SJSA1 (cell line): ENCODE data around the gene ARID5B. TPM values are rescaled to one million over a fixed set of nuclear protein-coding genes. Genes with fewer than 3 reads are reported as not detected.
"Not testable (repeated sequence)": the region's sequence is repeated elsewhere in the genome, so short reads cannot be mapped to it uniquely, and the experiment has no call there.

Source experiments
- DNase-seq, 2 experiments: peaks; one replicate each; pipeline ENCODE4 v3.0.0-alpha.2; 2015 to 2020; ENCODE audit warnings: low spot score in 2 of 2, low read depth in 1 of 2
- H3K27ac ChIP-seq: fragments of 250-450 bp; sonication (Bioruptor Pico); 2 replicates; pipeline ENCODE4 v1.5.1; 2020; ENCODE audit warnings: mild to moderate bottlenecking, moderate library complexity
- H3K27me3 ChIP-seq: fragments of 250-450 bp; sonication (Bioruptor Pico); replicated peaks from 2 replicates; pipeline ENCODE4 v1.5.1; 2020; ENCODE audit warnings: mild to moderate bottlenecking, moderate library complexity
- H3K36me3 ChIP-seq: fragments of 250-450 bp; sonication (Bioruptor Pico); 2 replicates; pipeline ENCODE4 v1.5.1; 2020; ENCODE audit warnings: mild to moderate bottlenecking
- H3K4me1 ChIP-seq: fragments of 250-450 bp; sonication (Bioruptor Pico); replicated peaks from 2 replicates; pipeline ENCODE4 v1.6.1; 2021; ENCODE audit warnings: mild to moderate bottlenecking
- H3K4me3 ChIP-seq: fragments of 250-450 bp; sonication (Bioruptor Pico); 2 replicates; pipeline ENCODE4 v1.5.1; 2020; ENCODE audit warnings: mild to moderate bottlenecking
- H3K9me3 ChIP-seq: fragments of 250-450 bp; sonication (Bioruptor Pico); replicated peaks from 2 replicates; pipeline ENCODE4 v1.5.1; 2020; ENCODE audit warnings: mild to moderate bottlenecking
- total RNA-seq: library from RNA; depleted of rRNA; stranded (reverse); fragments of >200 nt; shearing (Covaris generic); gene quantifications from 2 replicates; pipeline ENCODE4 v1.2.3, GENCODE V29; 2014

Gene ARID5B
- total RNA-seq, 1 experiment from 2014 or later, result 34.0 TPM

DNA sequence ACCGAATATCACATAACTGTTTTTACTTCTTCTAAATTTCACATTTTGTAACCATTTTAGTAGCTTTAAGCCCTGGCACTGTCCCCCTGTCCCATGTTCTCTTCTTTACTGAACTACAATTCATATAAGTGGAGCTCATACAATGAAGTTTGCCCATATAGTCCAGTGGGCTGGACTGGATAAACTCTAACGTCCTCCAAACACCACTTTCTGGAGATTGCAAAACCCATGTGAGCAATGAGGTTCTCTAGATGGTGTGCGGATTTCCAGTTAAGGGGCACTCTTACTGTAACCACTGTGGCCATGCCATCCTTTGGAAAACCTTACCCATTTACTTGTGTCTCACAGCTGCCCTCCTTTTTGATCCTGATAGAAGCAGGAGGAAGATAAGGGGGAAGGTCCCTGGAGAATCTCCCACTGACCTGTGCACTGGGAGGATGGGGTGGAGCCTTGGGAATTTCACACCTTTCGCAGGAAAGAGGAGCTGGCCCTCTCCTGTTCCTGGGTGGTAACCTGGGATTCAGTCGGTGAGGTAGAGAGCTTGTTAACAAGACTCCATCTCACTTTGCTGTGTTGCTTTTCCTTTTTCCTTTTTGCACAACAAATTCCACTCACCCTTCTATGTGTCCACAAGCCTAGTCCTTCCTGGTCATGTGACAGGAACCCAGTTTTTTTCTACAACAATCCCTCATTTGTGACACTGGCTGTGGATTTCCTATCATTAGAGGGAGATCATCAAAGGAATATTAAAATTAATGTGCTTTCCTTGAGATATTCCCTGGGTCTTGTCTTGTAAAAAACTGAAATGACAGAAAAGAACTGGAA, 120.7 kb downstream of the ARID5B start:
- no peak for DNase-seq

DNA sequence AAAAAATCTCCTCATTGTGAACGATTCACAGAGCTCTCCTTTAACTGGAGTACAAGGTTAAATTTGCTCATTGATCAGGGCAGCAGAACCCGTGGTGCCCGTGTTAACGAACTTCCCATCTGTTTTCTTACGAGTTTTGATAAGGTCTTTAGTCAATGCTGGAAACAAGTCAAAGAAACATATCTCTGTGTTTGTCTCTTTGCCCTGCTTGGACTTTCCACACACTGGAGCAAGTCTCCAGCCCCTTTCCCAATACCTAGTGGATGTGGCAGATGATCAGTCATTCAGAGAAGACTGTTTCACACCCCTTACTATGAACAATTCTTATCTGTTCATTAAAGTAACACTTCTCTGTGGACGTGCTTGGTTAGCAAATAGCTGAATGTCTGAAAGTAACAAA, 121.3 kb downstream of the ARID5B start:
- DNase-seq, result no peak
- no peak overlapping the region for H3K27ac ChIP-seq
- no peaks in the 10 kb centered on the region for H3K36me3 ChIP-seq
- no peak overlapping the region for H3K4me3 ChIP-seq
- no peaks in the 10 kb centered on the region for H3K9me3 ChIP-seq
- no peaks in the 10 kb centered on the region for H3K27me3 ChIP-seq
- peaks cover 54% of the 10 kb centered on the region for H3K4me1 ChIP-seq

More for the DNA sequence above, 120.7 kb downstream of the ARID5B start:
- no peaks in the 10 kb centered on the region for H3K36me3 ChIP-seq
- H3K4me1 ChIP-seq, result peaks cover 55% of the 10 kb centered on the region
- H3K4me3 ChIP-seq, result no peak overlapping the region
- no peaks in the 10 kb centered on the region for H3K27me3 ChIP-seq
- H3K9me3 ChIP-seq, result no peaks in the 10 kb centered on the region
- no peak overlapping the region for H3K27ac ChIP-seq

DNA sequence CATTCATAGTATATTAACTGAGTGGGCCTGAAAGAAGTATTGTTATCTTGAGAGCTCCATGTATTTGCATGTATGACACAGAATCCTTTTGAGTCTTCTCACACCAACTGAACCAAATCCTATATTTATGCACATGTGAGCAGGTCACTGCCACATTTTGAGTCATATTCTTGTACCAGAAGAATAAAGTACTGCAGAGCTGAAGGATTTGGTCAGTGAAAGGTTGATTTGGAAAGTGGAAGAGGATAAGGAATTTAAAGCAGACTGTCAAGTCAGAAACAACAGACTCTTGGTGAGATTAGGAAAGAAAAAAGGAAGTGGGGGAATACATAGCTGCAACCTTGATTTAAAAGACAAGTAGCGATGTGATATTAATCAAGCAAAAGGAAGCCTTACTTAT, 121.8 kb downstream of the ARID5B start:
- no peak for DNase-seq
- H3K4me1 ChIP-seq, result peaks cover 54% of the 10 kb centered on the region
- no peaks in the 10 kb centered on the region for H3K27me3 ChIP-seq
- no peak overlapping the region for H3K4me3 ChIP-seq
- no peaks in the 10 kb centered on the region for H3K36me3 ChIP-seq
- H3K9me3 ChIP-seq, result no peaks in the 10 kb centered on the region
- no peak overlapping the region for H3K27ac ChIP-seq

DNA sequence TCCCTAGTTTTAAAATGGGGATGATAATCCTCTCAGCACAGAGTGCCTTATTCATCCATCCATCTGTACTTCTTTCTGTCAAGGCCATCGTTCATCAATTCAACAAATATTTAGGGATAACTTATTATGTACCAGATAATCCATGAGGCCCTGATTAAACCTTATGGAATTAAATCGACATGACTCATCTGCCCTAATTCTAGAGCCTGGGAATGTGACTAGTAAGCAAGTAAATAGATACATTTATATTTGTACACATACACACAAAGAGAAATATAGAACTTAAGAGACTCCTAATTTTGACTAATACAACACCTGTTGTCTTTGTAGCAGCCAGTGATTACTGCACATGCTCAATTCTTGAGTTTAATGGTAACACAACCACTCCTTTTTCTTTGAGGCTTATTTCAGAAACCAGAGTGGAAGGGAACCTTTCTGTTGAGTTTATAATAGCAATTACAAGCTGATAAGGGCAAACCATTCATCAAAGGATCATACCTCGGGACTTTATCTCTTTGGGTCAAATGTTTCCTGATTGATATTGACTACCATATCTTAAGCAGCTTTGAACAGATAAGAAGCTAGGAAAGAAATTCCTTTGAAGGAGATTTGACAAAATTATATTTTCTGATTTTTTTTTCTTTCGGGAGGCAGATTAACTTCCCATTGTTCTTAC, 122.7 kb downstream of the ARID5B start:
- no peaks in the 10 kb centered on the region for H3K36me3 ChIP-seq
- no peak overlapping the region for H3K27ac ChIP-seq
- H3K4me1 ChIP-seq, result peaks cover 50% of the 10 kb centered on the region
- DNase-seq, result no peak
- no peak overlapping the region for H3K4me3 ChIP-seq
- H3K9me3 ChIP-seq, result no peaks in the 10 kb centered on the region
- no peaks in the 10 kb centered on the region for H3K27me3 ChIP-seq

DNA sequence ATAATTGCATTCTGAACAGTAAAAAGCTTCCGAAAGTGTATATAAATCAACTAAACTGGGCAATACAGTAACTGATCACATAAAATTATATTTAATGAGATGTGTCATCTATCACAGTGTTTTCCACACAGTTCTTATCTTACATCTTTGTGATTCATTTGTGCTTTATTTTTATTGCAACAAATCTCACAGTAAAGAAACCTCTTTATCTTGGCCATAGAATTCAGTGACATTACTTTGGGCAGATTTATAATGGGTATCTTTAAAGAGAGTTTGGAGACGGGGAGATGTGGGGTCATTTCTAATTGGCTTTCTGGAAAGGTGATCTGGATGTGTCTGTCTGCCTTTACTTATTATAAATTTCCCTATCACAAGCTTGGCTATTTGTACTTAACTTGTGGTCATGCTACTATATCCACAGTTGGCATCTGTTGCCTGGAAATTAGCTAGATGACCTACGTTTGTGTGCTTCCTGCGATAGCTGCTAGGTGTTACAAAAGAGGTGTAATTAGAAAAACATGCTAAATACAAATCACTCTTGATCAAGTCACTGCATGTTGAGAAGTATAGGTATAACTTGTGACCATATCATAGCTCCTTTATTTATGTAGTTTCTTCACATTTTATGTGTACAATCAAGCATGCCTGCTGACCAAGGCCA, 123.8 kb downstream of the ARID5B start:
- Histone ChIP-seq H3K36me3 (no peaks in the 10 kb centered on the region), H3K27ac (no peak overlapping the region), H3K27me3 (no peaks in the 10 kb centered on the region), H3K9me3 (no peaks in the 10 kb centered on the region), H3K4me1 (peaks cover 45% of the 10 kb centered on the region), H3K4me3 (no peak overlapping the region)
- no peak for DNase-seq

DNA sequence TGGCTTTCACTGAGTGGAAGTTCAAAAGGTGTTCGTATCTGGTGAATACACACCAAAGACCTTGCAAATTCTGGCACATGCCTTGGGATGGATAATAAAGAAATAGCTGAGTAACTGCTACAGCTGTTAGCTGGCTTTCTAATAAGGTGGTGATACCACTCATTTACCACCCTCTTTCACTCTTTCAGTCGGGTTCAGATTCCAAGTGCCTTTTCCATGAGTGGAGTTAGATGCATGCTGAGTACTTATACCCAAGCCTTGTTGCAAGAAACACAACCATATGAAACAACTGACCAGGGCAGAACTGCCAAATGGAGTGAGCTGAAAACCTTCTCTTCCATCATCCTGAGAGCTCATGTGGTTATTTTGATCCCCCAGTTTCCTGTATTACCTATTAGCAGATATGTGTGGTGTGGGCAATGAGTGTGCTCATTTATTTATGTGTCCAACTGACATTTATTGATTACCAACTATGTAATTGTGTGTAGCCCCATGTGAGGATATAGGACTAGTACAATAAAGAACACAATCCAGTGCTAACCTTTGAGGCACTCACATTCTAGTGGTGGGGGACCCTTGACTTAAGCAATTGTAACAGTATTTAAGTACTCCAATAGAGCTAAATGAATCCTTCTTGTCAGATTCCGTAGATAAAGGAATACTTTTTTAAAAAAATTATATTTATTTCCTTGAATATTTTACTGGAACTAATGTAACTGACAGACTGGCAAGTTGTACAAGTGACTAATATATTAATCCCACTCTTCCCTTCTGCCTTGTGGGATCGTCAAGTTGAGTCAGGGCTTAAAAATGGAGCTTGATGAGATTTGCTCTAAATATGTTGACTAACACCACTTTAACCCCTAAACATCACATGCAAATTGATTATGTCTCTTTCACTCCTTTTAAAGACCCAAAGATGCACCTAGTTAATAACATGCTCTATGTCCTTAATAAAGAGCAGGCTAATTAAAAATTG, 124.7 kb downstream of the ARID5B start:
- Histone ChIP-seq H3K9me3 (no peaks in the 10 kb centered on the region), H3K36me3 (peaks cover under 1% of the 10 kb centered on the region; the same call in 1 of the 2 replicates), H3K4me1 (peaks cover 46% of the 10 kb centered on the region), H3K4me3 (no peak overlapping the region), H3K27me3 (no peaks in the 10 kb centered on the region), H3K27ac (peak overlapping the region; percentile 33)
- peak in 1 of 2 experiments; percentile 29 for DNase-seq

DNA sequence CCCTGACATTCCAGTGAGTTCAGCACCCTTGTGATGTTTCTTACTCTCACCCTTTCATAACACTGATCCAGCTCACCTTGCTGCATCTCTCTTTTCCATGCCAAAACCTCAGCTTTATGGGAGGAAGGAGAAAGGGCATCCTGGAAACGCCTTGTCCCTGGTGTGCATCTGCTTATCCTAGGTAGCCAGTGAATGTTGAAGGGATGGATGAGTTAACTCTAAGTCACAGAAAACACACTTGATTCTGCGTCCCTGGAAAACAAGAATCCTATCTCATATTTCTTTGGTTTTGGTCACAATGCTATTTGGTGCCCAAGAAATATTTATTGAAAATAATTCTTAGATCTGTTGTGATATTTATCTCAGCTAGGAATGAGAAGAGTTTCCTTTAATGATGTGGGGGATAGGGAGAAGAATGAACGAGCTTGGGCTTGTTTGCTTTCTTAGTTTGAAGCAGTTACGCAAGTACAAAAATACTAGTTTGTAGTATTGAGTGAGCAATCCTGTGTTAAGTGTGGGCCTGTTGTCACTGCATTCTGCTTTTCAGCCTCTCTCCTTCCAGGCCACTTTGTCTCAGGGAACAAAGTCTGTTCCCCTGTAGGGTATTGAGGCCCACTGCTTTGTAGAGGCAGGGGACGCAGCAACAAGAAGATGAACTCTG, 126.5 kb downstream of the ARID5B start:
- H3K36me3 ChIP-seq, result peaks cover 3% of the 10 kb centered on the region; the same call in 1 of the 2 replicates
- peaks cover 41% of the 10 kb centered on the region for H3K4me1 ChIP-seq
- no peak overlapping the region for H3K27ac ChIP-seq
- no peak overlapping the region for H3K4me3 ChIP-seq
- no peaks in the 10 kb centered on the region for H3K9me3 ChIP-seq
- no peak for DNase-seq
- no peaks in the 10 kb centered on the region for H3K27me3 ChIP-seq

DNA sequence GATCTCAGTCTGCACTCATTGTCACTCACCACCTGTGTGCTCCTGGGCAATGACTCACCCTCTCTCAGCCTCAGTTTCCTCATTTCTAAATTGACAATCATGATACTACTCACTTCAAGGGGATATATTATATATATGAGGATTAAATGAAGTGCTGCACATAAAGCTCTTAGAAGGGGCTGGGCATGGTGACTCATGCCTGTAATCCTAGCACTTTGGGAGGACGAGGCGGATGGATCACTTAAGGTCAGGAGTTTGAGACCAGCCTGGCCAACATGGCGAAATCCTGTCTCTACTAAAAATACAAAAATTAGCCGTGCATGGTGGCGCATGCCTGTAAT, 127.0 kb downstream of the ARID5B start:
- H3K4me1 ChIP-seq, result peaks cover 41% of the 10 kb centered on the region
- not testable (repeated sequence) for H3K27ac ChIP-seq, H3K36me3 ChIP-seq, H3K9me3 ChIP-seq, H3K27me3 ChIP-seq, H3K4me3 ChIP-seq, DNase-seq

DNA sequence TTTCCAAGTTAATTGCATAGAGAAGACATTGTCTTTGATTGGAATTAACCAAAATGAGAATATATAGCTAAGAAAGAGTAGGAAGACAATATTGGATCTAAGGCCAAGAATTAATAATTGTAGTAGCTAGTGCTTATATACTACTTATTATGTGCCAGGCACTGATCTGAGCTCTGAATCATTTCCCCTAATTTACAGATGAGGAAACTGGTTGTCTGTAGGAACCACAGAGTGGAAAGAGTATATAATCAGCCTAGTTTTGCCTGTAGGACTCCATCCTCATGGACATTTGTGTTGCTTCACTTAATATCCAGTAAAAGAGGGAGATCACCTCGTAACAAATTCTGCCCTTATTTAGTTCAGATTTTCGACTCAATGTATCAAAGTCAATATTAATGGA, 127.9 kb downstream of the ARID5B start:
- Histone ChIP-seq H3K9me3 (no peaks in the 10 kb centered on the region), H3K4me3 (no peak overlapping the region), H3K36me3 (peaks cover 3% of the 10 kb centered on the region; the same call in 1 of the 2 replicates), H3K4me1 (peaks cover 41% of the 10 kb centered on the region), H3K27me3 (no peaks in the 10 kb centered on the region), H3K27ac (no peak overlapping the region)
- no peak for DNase-seq

DNA sequence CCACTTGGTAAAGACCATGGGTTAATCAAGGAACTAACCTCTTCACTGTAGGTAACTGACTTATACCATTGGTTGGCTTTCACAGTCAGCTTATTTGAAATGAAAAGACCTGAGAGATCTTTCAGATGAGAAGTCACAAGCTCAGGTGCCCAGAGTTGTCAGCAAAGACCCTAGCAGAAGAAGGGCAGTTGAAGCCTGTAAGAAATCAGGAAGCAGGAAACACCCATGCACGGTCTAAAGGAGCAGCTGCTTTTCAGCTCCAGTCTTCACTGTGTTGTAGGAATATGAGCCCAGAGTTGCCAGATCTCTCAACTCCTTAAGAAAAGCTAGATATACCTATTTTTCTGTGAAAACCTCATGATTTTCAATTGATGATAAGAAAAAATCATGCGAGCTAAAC, 130.0 kb downstream of the ARID5B start:
- Histone ChIP-seq H3K4me1 (peaks cover 36% of the 10 kb centered on the region), H3K27ac (no peak overlapping the region), H3K9me3 (no peaks in the 10 kb centered on the region), H3K27me3 (no peaks in the 10 kb centered on the region), H3K36me3 (peaks cover 3% of the 10 kb centered on the region; the same call in 1 of the 2 replicates), H3K4me3 (no peak overlapping the region)
- no peak for DNase-seq

DNA sequence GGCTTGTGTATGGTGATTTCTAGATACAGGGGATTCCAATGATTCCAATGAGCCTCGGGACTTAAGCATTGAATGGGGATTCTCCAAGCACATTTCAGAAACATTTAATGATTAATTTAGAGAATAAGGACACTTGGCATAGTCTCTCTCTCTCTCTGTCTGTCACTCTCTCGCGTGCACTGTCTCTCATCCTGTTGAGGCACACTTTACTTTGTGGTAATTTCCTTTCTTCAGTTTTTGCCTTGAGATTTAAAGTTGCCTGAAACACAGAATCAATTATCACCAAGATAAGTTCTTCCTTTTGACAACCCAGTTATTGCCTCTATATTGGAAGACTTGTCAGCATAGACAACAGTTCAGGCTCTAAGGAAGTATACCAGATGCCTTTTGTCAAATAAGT, 131.6 kb downstream of the ARID5B start:
- Histone ChIP-seq H3K4me1 (peaks cover 39% of the 10 kb centered on the region), H3K27ac (no peak overlapping the region), H3K27me3 (no peaks in the 10 kb centered on the region), H3K4me3 (no peak overlapping the region), H3K9me3 (no peaks in the 10 kb centered on the region), H3K36me3 (peaks cover 3% of the 10 kb centered on the region; the same call in 1 of the 2 replicates)
- no peak for DNase-seq

DNA sequence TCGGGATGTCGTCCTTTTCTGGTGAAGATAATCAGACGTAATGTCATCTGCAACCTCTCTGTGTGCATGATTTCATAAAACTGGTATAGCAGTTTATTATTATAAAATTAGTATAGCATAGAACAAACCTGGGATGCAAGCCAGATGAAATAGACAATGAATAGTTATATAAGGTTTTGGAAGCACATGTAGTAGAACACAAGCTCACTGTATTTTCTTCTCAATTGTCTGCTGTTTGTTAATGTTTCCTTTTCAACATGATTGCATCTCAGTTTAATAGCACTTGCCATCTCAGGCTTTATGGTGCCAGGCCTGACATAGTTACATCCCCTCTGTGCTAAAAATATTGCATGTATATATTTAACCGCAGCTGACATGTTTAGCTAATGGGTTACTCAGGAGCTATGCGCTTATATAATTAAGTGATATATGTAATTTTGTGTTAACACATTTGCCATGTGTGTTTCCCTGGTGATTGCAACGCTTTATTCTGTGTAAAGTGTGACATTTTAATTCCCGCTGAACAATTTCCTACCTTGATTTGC, 132.7 kb downstream of the ARID5B start:
- no peak overlapping the region for H3K27ac ChIP-seq
- H3K4me3 ChIP-seq, result no peak overlapping the region
- peaks cover 3% of the 10 kb centered on the region; the same call in 1 of the 2 replicates for H3K36me3 ChIP-seq
- no peak for DNase-seq
- H3K9me3 ChIP-seq, result no peaks in the 10 kb centered on the region
- H3K27me3 ChIP-seq, result no peaks in the 10 kb centered on the region
- H3K4me1 ChIP-seq, result peaks cover 43% of the 10 kb centered on the region
